Measurements from ENCODE around the gene B4GALT5. TPM values are rescaled to one million over a fixed set of nuclear protein-coding genes. Genes with fewer than 3 reads are reported as not detected.

B4GALT5 gene
- total RNA-seq, 4 donors from 2014 or later, result 4.2 to 10.3 (median 7.1) TPM

DNA sequence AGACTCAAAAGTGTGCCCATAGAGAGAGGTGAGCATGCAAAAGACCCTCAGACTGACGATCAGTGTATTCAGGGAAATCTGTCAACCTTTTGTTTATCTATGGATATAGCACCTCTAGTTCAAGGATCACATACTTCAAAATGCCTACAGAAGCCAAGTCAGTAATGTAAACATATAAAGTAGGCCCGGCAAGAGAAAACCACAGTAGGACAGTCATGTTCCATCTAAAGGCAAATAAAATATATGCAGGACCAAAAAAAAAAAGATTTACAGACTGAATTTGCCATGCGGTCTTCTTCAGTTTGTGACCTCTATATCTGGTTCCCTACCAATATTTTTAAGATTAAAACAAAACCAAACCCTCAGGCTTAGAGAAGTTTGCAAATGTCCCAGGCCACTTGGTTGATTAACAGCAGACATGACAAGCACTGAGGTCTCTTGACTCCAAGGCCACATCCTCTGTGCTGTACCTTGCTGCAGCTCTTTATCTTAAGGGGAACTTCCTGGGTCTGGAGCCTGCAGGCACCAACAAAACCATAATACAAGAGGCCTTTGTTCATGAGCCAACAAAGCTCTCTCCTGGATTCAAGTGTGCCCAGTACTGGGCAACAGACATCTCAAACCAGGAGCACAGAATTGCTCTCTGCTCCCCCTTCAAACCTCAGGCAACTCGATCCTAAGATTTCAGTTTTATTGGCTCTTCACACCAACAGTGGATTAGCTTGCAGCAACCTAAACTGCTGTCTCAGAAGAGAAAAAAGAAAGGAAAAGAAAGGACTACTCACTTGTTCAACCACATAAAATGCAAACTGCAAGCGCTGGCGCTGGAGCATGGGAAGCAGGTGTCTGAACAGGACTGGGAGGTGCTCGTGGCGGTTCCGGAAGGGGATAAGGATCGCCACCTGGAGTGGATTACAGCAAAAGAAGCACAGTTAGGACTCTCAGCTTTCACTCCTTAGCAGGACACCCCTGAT lies 71.7 kb downstream of the B4GALT5 start:
- WGBS, 2 donors, result 77 to 80% methylated on average over 10 of the region's 10 CpGs
- intact Hi-C loops (cut with DNase I; ENCODE audit: low total_unique reads), result no loop called here
- TF ChIP-seq POLR2A (IDR thresholded peaks at IDR 0.05) (no peak), CTCF (IDR thresholded peaks at IDR 0.05) (no peak)
- H3K4me3 ChIP-seq (ENCODE audit: low read depth, poor library complexity, severe bottlenecking), result no peak overlapping the region
- no peak for DNase-seq (ENCODE audit: low spot score in 2 of 2)

DNA sequence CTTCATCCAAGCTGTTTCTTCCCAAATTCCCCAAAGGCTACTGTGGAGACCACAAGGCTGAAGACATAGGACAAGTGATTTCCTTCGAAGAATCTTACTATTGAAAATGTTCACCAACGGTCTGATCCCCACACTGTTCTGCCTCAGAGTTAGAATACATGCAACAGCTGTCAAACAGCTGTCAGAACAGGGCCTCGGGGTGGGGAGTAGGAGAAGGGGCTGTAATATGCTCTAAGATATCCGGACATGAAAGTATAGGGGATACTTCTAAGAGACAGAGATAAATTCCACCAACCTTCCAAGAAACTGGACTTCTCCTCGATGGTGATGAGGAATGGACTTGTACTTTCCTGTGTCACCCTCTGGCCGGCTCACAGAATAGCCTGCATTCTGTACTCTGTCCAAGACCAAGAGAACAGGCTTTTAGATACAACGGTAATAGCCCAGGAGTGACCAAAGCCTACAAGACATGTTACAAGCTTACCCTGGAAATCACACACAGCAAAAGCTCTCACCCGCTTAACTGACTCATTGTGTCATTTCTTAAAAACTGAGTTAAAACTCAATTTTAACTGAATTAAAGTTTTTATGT lies 76.5 kb downstream of the B4GALT5 start:
- DNase-seq (ENCODE audit: low spot score in 2 of 2), result no peak
- intact Hi-C loops (cut with DNase I; ENCODE audit: low total_unique reads), result no loop called here
- TF ChIP-seq POLR2A (IDR thresholded peaks at IDR 0.05) (no peak), CTCF (IDR thresholded peaks at IDR 0.05) (no peak)
- WGBS, 2 donors, result 68 to 70% methylated on average over 8 of the region's 8 CpGs
- no peak overlapping the region for H3K4me3 ChIP-seq (ENCODE audit: low read depth, poor library complexity, severe bottlenecking)

DNA sequence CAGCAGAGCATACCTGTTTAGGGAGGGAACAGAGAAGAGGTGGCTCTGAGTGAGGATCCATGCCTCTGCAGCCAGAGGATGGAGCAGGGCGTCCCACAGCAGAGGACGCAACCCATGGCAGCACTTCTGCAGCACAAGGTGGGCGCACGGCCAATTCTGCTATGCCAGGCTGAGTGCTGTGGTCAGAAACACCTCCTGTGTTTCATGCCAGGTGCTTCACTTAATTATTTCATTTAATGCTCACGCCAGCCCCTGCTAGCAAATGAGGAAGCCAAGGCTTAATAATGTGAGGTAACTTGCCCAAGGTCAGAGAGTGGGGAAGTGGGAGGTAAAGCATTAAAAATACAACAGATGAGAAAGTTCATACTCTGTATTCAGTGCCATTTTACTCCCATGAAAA lies 77.2 kb downstream of the B4GALT5 start:
- no peak for DNase-seq (ENCODE audit: low spot score in 2 of 2)
- no peak overlapping the region for H3K4me3 ChIP-seq (ENCODE audit: low read depth, poor library complexity, severe bottlenecking)
- TF ChIP-seq POLR2A (IDR thresholded peaks at IDR 0.05) (no peak), CTCF (IDR thresholded peaks at IDR 0.05) (no peak)
- WGBS, 2 donors, result 87 to 91% methylated on average over 5 of the region's 5 CpGs
- intact Hi-C loops (cut with DNase I; ENCODE audit: low total_unique reads), result no loop called here

DNA sequence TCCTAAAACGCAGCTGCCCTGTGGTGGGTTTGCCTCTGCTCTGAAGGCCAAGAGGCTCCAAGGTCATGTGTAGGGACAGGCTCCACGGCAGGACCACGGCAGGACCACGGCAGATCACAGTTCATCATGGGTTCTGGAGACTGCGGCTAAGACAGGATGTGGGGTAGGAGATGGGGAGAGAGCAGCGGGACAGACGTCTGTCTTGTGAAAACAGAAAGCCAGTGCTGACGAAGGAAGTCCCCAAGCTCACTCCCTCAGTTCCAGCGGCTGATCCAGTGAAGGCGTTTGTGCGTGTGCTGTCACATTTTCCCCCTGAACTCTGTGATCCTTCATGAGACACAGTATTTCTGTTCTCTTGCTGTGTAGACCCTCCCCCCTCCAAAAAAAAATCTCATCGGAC lies 77.8 kb downstream of the B4GALT5 start:
- DNase-seq (ENCODE audit: low spot score in 2 of 2), result no peak
- H3K4me3 ChIP-seq (ENCODE audit: low read depth, poor library complexity, severe bottlenecking), result no peak overlapping the region
- TF ChIP-seq POLR2A (IDR thresholded peaks at IDR 0.05) (no peak), CTCF (IDR thresholded peaks at IDR 0.05) (no peak)
- intact Hi-C loops (cut with DNase I; ENCODE audit: low total_unique reads), result no loop called here
- WGBS, 2 donors, result 88 to 90% methylated on average over 12 of the region's 12 CpGs

DNA sequence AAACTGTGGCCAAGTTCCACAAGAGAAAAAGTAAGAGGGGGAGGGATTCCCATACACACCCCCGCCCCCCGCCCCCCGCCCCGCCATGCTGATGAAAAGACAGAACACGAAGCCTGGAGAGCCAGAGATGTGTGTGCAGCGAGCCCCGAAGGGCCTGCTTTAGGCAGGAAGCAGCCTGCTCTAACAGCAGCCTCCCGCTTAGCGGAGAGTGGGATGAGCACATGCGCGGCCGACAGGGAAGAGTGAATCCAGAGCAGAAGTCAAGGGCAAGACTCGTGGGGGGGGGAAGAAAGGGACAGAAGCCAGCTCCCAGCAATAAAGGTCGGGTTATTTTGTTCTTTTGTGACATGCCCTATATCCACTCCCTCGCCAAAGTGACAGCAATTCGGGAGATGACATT lies 78.5 kb downstream of the B4GALT5 start:
- no peak for TF ChIP-seq POLR2A (IDR thresholded peaks at IDR 0.05)
- TF ChIP-seq CTCF (IDR thresholded peaks at IDR 0.05), result no peak
- intact Hi-C loops (cut with DNase I; ENCODE audit: low total_unique reads), result no loop called here
- no peak overlapping the region for H3K4me3 ChIP-seq (ENCODE audit: low read depth, poor library complexity, severe bottlenecking)
- 67 to 70% methylated on average over 16 of the region's 16 CpGs for WGBS, 2 donors
- no peak for DNase-seq (ENCODE audit: low spot score in 2 of 2)

All from lower leg skin (tissue), 4 donors.